NCI-H1694 treated with DMSO at 0.1 percent for 48 hours (cell line): ENCODE results near the gene GYG2.
"Not testable (repeated sequence)": the region's sequence is repeated elsewhere in the genome, so short reads cannot be mapped to it uniquely, and the experiment has no call there.

Source experiments
- DNase-seq: peaks from one replicate; lab custom pipeline; 2025; lab: John Stamatoyannopoulos, UW

GYG2 gene

GRCh38 chrX:2907295-2907694, 78.6 kb downstream of the GYG2 start:
- DNase-seq, result no peak

GRCh38 chrX:2908125-2908685, 79.5 kb downstream of the GYG2 start:
- no peak for DNase-seq

DNA sequence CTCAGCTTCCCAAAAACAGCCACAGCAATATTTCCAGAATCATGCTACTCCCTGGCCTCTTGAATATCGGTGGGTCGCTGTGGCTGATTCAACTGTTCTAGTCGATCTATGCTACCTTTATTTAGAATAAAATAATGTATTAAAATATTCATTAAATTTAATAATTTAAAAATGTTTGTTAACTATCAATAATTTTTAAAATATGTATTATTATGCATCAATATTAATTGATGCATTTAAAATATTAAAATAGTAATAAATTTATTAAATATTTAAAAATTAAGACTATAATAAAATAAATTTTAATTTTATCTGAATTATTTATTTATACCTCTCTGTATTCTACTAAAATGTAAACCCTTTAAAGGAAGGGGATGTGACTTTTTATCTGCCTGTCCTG, 81.4 kb downstream of the GYG2 start:
- no peak for DNase-seq

DNA sequence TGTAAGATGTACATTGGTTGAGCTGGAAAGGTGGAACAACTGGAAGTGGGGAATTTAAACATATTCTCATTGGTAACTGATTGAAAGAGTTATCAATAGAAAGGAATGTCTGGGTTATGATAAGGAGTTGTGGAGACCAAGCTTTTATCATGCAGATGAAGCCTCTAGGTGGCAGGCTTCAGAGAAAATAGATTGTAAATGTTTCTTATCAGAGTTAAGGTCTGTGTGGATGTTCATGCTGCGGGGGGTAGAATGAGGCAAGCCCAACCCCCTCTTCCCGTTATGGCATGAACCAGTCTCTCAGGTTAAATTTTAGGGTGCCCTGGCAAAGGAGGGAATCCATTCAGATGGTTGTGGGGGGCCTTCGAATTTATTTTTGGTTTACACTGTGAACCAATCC, 84.4 kb downstream of the GYG2 start:
- no peak for DNase-seq

DNA sequence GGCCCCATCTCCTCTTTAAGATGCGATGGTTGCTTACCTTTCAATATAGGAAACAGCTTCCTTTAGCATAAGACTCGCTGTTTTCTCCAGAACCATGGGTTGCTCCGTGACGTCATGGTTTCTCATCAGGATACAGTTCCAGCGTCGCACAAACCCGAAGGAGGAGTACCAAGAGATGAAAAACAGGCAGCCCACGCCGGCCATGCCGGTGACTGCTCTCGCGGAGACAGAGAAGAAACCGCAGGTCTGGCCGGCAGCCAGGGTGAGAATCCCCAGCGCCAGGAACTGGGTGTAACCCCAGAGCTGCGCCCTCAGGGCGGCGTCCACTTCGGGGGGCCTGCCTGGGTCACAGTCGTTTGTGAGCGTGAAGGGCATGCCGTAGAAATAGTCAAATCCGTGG, 89.0 kb downstream of the GYG2 start:
- no peak for DNase-seq

DNA sequence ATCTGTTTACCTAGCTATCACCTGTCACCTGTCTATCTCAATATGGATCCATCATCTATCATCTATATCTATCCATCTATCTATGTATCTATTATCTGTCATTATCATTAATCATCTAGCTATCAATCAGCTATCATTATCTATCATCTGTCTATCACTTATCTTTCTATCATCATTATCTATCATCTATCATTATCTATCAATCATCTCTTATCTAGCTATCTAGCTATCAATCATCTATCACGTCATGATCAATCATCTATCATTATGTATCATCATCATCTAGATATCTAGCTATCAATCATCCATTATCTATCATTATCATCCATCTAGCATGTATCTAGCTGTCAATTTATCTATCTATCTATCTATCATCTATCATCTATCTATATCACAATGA, 92.5 kb downstream of the GYG2 start:
- DNase-seq, result no peak

DNA sequence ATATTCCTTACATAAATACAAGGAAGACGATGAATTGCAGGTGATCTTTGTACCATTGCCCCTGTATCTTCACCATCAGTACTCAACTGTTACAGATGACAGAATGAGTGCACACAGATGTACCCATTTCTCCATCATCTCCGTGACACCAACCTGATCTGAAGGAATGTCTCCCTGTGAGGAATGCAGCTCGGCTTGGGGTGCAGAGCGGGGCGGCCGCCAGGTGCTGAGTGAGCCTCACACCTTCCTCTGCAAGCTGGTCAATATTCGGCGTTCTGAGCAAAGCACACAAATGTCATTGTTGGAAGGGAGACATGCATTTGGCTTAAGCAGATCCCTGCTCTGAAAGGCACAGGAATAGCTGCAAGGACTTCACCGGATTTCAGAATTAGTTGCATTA, 93.0 kb downstream of the GYG2 start:
- no peak for DNase-seq

DNA sequence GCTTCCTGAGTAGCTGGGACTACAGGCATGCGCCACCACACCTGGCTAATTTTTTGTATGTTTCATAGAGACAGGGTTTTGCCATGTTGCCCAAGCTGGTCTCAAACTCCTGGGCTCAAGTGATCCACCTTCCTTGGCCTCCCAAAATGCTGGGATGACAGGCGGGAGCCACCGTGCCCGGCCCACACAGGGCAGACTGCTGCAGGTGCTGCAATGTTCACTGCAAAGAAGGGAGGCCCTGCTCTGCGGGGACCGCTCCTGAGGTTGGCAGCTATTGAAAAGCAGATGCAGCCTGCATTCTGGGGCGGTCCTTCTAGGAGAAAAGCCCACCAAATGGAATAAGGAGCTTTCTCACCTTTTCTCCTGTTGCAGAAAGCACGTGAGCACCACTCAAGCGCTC, 95.4 kb downstream of the GYG2 start:
- no peak for DNase-seq

DNA sequence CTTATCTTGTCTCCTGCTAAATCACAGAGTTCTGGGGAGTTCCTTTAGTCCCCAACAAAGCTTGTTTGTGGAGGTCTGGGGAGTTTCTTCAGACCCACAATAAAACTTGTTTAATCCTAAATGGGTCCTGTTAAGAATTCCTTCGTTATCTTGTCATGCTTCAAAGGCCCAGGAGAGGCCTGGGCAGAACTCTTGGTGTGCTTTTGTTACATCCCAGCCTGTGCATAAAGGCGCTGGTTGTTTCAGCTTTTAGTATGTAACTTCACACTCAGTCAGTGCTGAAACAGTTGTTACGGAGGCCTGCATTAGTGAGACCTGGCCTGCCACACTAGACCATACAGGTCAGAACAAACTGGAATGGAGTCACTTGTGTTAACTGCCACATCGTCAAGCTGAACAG, 97.5 kb downstream of the GYG2 start:
- not testable (repeated sequence) for DNase-seq

DNA sequence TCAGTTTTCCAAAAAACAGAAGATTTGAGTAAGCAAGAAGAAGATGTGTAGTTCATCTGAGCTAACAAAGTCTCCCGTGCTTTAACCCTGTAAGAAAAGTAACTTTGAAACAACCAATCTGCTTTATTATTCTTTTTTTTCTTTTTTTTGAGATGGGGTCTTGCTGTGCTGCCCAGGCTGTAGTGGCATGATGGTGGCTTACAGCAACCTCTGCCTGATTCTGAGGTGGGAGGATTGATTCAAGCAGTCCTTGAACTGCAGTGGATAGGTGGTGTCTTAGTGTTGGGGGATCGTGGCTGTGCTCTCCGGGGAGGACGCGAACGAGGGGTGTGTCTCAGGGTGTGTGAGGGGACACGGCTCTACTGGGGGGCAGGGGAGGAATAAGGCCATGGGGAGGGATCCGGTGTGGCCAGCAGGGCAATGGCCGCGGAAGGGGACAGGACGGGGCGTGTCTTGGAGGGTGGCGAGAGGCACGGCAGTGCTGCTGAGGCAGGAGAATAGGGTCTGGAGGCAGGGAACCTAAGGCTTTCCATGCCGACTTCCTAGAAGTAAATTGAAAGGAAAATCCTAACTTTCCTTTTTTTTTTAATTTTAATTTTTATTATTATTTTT, 98.0 kb downstream of the GYG2 start:
- no peak for DNase-seq

GRCh38 chrX:2928191-2928582, 99.5 kb downstream of the GYG2 start:
- DNase-seq, result no peak

- no peak for DNase-seq
These were observed 100.1 kb downstream of the GYG2 start, which contains the start of gene ARSD for GRCh38 chrX:2928583-2929434. Gene ARSD (minus strand): TSS chrX:2929339. CDS start chrX:2929275, 64 bp downstream.

DNA sequence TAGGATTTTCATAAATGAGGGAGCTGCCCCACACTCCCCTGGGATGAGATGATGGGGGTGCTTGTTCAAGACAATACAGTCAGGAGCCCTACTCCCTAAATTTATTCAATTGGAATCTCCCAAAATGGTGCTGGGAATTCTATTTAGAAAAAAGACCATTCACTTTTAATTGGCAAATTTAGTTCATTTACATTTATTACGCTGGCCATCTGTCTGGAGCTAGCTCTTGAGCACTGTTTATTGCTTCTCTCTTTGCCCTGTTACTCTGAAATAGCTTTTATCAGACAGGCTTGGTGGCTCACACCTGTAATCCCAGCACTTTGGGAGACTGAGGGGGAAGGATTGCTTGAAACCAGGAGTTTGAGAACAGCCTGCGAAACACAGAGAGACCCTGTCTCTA, 102.4 kb downstream of the GYG2 start:
- DNase-seq, result no peak

- DNase-seq, result no peak
These were observed 102.9 kb downstream of the GYG2 start for GRCh38 chrX:2931612-2932011.
